ENCODE measurements around the gene C3orf20.

GRCh38 chr3:14768182-14768790 lies 93.3 kb downstream of the C3orf20 start:
- TF ChIP-seq EP300 (IDR thresholded peaks at IDR 0.05; ENCODE audit: borderline replicate concordance) (no peak), TAF1 (IDR thresholded peaks at IDR 0.05; ENCODE audit: low read depth) (no peak), REST (IDR thresholded peaks at IDR 0.05; ENCODE audit: low read depth) (no peak), ZBTB7A (IDR thresholded peaks at IDR 0.05; ENCODE audit: low read depth) (no peak), RAD21 (IDR thresholded peaks at IDR 0.05; ENCODE audit: low read depth) (no peak), CEBPB (IDR thresholded peaks at IDR 0.05) (no peak), YY1 (IDR thresholded peaks at IDR 0.05; ENCODE audit: low read depth) (no peak), NFIC (IDR thresholded peaks at IDR 0.05) (no peak), CREB1 (IDR thresholded peaks at IDR 0.05; ENCODE audit: low read depth) (no peak), EGR1 (IDR thresholded peaks at IDR 0.05) (no peak), MAX (IDR thresholded peaks at IDR 0.05) (no peak)

Measured in Ishikawa (cell line).